ENCODE results near the gene ZDHHC14. TPM values are rescaled to one million over a fixed set of nuclear protein-coding genes. Genes with fewer than 3 reads are reported as not detected.

Gene ZDHHC14
- total and polyA plus RNA-seq, 2 experiments from 2014 or later = 3.0 to 7.4 TPM

- Histone ChIP-seq H3F3A (replicated peaks; ENCODE audit: low read depth) (no peaks in the 10 kb centered on the region), H3K4me2 (no peak overlapping the region), H3K9me2 (ENCODE audit: insufficient read depth) (no peaks in the 10 kb centered on the region), H3K36me3 (ENCODE audit: insufficient read depth) (no peaks in the 10 kb centered on the region), H3K4me1 (ENCODE audit: insufficient read depth) (0 out of 2 replicates have a peak, but pooled peaks cover 5% of the 10 kb centered on the region), H3K4me3 (no peak overlapping the region), H3K27me3 (ENCODE audit: insufficient read depth) (no peaks in the 10 kb centered on the region), H2AFZ (no peak overlapping the region), H3K79me2 (replicated peaks; ENCODE audit: insufficient read depth) (no peaks in the 10 kb centered on the region), H4K20me1 (replicated peaks; ENCODE audit: insufficient read depth) (no peaks in the 10 kb centered on the region), H3K27ac (ENCODE audit: low read depth) (no peak overlapping the region)
- TF ChIP-seq ETS1 (IDR thresholded peaks at IDR 0.05) (no peak), ZNF114 (CRISPR knock-in tag; IDR thresholded peaks at IDR 0.05) (no peak), ZNF331 (CRISPR knock-in tag; IDR thresholded peaks at IDR 0.05; ENCODE audit: low read depth) (no peak), CREB1 (CRISPR knock-in tag; IDR thresholded peaks at IDR 0.05; ENCODE audit: low read depth) (no peak), ZNF462 (CRISPR knock-in tag; IDR thresholded peaks at IDR 0.05) (no peak)
- Mint-ChIP-seq H3K9me3 (no peaks in the 10 kb centered on the region), H3K27ac (no peak overlapping the region), H3K36me3 (ENCODE audit: low read depth) (no peaks in the 10 kb centered on the region), H3K4me3 (no peak overlapping the region), H3K27me3 (ENCODE audit: insufficient read depth, low read depth, poor library complexity) (peaks cover 9% of the 10 kb centered on the region), H3K4me1 (peaks cover 25% of the 10 kb centered on the region)
- DNase-seq (ENCODE audit: low spot score) (no peak), ATAC-seq (no peak)
Measured at GRCh38 chr6:157440171-157440570, 59.2 kb downstream of the ZDHHC14 start.

GRCh38 chr6:157442291-157442690 is 61.3 kb downstream of the ZDHHC14 start:
- no peaks in the 10 kb centered on the region for H3K36me3 Mint-ChIP-seq (ENCODE audit: low read depth)
- H3K4me1 Mint-ChIP-seq = peaks cover 14% of the 10 kb centered on the region
- no peaks in the 10 kb centered on the region for H3K79me2 ChIP-seq (replicated peaks; ENCODE audit: insufficient read depth)
- H4K20me1 ChIP-seq (replicated peaks; ENCODE audit: insufficient read depth) = no peaks in the 10 kb centered on the region
- no peaks in the 10 kb centered on the region for H3F3A ChIP-seq (replicated peaks; ENCODE audit: low read depth)
- no peaks in the 10 kb centered on the region for H3K9me3 Mint-ChIP-seq
- no peak overlapping the region for H3K27ac ChIP-seq (ENCODE audit: low read depth)
- H3K4me1 ChIP-seq (ENCODE audit: insufficient read depth) = 0 out of 2 replicates have a peak, but pooled peaks cover 5% of the 10 kb centered on the region
- H3K4me3 Mint-ChIP-seq = no peak overlapping the region
- no peaks in the 10 kb centered on the region for H3K36me3 ChIP-seq (ENCODE audit: insufficient read depth)
- no peak overlapping the region for H3K4me3 ChIP-seq
- no peak for ATAC-seq
- no peak for TF ChIP-seq ETS1 (IDR thresholded peaks at IDR 0.05)
- peaks cover 11% of the 10 kb centered on the region for H3K27me3 Mint-ChIP-seq (ENCODE audit: insufficient read depth, low read depth, poor library complexity)
- H3K9me2 ChIP-seq (ENCODE audit: insufficient read depth) = no peaks in the 10 kb centered on the region
- no peak overlapping the region for H3K4me2 ChIP-seq
- H3K27me3 ChIP-seq (ENCODE audit: insufficient read depth) = no peaks in the 10 kb centered on the region
- H2AFZ ChIP-seq = no peak overlapping the region
- no peak overlapping the region for H3K27ac Mint-ChIP-seq
- no peak for DNase-seq (ENCODE audit: low spot score)
